GM18870 (cell line): ENCODE results near the gene CSPG4.

ENCODE experiments used
- ATAC-seq: cut with Tn5 transposase; IDR thresholded peaks from one replicate; pipeline ENCODE4 v1.9.1; 2021; ENCODE audit warnings: moderate library complexity; ENCODE audit not compliant: unreplicated experiment

CSPG4 gene

GRCh38 chr15:75651810-75652543, 60.7 kb downstream of the CSPG4 start:
- no peak for ATAC-seq

DNA sequence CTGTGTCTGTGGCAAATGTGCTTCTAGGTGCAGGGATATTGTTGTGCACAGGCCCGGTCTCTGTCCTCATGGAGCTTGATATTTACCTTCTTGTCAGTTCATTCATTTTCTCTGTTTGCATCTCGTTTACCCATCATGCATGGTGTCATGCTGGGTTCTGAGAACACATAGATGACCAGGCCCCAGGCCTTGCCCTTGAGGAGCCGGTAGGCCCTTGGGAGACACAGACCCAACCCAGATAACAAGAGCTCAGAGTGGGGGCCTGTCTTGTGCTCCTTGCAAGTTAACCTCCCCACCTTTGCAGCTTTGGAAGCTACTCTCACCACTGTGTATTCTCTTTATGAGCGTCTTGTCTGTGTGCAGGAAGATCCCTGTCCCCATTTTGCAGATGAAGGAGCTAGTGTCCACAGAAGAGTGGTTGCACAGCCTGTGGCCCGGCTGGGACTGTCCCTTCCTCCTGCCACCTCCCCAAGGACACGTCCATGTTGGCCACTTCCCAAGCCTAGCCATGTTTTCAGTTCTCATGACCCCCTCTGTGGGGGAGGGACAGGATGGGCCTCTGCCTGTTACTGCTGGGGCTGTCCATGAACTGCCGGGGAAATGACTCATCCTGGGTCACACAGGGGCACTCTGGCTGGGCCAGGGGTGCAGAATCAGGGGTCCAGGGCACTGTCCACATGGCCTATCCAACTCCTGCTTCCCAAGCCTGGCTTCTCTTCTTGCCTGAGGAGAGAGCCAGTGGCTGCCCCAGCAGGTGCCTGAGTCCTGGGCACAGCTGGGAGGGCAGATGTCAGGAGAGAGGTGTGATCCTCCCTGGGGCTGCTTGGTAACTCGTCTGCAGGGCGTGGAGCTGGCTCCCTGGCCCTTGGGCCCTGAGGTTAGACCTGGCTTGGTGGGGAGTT, 61.5 kb downstream of the CSPG4 start:
- no peak for ATAC-seq

DNA sequence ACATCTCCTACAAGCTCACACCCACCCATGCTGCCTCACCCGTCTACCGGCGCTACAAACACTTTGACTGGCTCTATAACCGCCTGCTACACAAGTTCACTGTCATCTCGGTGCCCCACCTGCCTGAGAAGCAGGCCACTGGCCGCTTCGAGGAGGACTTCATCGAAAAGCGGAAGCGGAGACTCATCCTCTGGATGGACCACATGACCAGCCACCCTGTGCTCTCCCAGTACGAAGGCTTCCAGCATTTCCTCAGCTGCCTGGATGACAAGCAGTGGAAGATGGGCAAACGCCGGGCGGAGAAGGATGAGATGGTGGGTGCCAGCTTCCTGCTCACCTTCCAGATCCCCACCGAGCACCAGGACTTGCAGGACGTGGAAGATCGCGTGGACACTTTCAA, 62.8 kb downstream of the CSPG4 start:
- ATAC-seq, result no peak

DNA sequence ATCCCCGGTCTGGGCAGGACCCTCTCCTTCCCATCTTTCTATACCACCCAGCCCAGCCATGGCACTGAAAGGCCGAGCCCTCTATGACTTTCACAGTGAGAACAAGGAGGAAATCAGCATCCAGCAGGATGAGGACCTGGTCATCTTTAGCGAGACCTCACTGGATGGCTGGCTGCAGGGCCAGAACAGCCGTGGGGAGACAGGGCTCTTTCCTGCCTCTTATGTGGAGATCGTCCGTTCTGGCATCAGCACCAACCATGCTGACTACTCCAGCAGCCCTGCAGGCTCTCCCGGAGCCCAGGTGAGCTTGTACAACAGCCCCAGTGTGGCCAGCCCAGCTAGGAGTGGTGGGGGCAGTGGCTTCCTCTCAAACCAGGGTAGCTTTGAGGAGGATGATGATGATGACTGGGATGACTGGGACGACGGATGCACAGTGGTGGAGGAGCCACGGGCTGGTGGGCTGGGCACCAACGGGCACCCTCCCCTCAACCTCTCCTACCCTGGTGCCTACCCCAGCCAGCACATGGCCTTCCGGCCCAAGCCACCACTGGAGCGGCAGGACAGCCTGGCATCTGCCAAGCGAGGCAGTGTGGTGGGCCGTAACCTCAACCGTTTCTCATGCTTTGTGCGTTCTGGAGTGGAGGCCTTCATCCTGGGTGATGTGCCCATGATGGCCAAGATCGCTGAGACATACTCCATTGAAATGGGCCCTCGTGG, 63.4 kb downstream of the CSPG4 start:
- no peak for ATAC-seq

- ATAC-seq, result no peak
These were observed 64.3 kb downstream of the CSPG4 start for GRCh38 chr15:75648156-75649000.

DNA sequence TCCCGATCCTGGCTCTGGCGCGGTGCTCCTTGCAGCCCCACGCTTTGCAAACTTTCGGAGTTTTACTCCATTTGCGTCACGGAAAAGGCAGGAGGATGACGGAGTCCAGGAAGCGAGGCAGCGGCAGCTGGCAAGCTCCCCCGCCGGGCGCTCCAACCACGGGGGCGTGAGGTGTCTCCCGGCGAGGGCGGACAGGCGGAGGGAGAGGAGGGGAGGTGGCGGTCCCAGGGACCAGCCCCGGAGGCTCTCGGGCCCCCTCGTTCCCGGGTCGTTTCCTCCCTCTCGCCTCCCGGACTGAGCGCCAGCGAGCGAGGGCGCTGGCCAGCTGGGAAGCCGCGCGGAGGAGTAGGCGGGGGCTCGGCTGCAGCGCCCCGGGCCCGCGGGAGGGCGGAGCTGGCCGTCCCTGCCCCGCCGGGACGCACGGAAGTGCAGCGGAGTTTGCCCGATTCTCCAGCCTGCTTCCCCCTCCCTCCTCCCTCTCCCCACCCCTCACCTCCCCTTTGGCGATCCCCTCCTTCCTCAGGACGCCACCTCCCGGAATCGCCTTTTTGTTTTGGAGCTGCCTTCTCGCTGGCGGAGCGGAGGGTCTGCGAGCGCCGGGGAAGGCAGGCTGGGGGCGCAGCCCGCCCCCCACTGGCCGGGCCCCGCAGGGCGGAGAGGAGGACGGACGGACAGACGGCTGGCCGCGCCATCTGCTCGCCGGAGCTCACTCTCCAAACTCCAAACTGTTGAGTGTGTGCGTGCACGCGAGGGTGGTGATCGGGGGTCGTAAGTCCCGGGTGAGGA, 65.1 kb downstream of the CSPG4 start, which contains the start of gene SNX33:
TSS of gene SNX33 (plus strand) at position 543 of the 786 bp plus-strand sequence. CDS start 1,191 bp downstream, outside the sequence.
- no peak for ATAC-seq

DNA sequence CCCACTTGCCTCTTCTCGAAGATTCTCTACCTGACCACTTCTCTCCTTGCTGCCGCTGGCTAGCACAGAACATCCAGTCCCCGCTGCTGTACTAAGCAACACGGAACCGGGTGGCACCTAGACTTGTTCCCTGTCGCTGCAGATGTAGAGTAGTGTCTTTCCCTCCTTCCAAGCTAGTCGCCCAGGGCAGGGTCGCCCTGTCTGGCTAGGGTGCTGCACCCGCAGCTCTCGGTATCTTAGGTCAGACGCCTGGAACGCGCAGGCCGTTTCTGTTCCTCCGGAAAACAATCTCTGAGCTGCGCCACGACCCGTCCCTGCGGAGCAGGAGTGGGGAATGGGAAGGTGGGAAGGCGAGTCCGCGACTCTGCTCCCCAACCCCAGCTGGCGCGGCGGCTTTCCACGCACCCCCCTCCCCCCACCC, 65.7 kb downstream of the CSPG4 start:
- ATAC-seq, result no peak

DNA sequence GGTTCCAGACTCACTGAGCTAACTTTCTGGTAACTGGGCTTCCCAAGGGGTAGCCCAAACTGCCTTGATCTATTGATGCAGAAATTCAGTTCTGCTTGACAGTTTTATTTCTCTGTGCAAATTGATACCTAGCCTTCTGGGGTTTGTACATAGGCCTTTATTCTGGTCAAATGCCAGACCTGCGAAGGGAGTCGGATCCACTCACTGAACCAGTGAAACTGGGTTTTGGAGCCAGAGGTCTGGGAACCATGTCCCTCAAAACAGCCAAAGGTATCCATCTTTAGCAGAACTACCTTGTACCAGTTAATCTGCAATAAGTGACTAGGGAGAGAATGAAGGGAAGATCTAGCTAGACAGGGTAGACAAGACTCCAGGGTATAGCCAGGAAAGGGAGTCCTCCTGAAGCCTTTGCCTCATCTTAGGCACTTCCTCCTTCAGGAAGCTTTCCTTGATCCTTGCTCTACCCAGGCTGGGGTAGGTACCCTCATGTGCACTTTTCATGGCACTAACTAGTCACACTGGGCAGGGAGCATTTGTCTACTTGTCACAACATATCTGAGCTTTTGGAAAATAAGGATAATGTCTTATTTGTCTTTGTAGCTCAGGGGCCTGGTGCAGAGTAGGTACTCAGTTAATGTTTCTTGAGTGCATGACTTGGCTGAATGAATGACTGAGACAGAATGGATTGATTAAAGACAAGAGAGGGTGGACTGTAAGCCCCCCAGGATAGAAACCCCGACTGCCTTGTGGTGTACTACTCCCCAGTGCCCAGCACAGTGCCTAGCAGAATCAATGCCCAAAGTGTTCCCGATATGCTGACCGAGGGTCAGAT, 66.3 kb downstream of the CSPG4 start:
- no peak for ATAC-seq

DNA sequence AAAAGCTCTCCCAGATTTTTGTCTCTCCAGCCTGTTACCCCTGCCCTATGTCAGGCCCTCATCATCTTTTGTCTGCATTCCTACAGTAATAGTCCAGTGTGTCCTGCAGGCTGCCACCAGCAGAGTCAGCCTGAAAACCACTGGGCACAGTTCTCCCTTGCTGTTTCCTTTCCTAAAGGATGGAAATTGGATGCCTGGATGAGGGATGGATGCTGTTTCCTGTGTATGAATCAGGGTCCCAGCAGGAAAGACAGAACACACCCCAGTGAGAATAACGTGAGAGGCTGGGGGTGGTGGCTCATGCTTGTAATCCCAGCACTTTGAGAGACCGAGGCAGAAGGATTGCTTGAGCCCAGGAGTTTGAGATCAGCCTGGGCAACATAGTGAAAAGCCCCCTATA, 68.3 kb downstream of the CSPG4 start:
- ATAC-seq, result no peak

- no peak for ATAC-seq
These were observed 71.0 kb downstream of the CSPG4 start for GRCh38 chr15:75641603-75642002.

GRCh38 chr15:75641179-75641503, 71.5 kb downstream of the CSPG4 start:
- ATAC-seq, result no peak

- peak; percentile 7 for ATAC-seq
These were observed 72.0 kb downstream of the CSPG4 start for GRCh38 chr15:75640483-75641178.

DNA sequence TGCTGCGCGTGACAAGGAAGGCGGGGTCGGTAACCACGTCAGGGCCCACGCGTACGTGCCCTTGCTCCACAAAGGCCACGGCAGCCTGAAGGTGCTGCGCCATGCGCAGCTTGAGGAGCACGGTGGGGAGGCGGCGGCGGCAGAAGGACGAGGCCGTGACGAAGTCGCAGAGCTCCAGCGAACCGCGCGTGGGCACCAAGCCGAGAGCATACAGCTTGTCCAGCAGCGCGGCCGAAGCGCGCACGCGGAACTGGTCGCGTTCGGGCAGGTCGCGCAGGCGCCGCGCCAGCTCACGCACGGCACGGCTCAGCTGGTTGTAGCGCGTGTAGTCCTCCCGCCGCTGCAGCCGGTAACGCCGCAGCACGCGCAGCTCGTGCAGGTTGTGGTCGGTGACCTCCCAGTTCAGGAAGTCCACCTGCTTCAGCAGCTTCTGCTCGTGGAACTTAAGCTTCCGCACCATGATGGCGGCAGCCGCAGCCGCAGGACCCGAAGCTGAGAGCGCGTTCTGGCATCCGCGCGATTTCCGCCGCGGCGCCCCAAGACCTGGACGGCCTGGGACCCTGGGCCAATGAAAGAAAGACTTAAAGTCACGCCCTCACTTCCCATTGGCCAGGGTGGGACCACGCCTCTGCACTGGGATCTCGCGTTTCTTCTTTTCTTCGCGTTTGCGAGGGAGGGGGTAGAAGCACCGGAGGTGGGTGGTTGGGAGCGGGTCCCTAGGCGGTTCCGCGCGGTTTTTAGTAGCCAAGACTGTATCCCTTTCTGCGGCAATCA, 72.8 kb downstream of the CSPG4 start, which contains the start of gene IMP3:
TSS of gene IMP3 (minus strand) at position 516 of the 774 bp plus-strand sequence. CDS start at position 460, 56 bp downstream.
- peak; percentile 85 for ATAC-seq

- no peak for ATAC-seq
These were observed 73.4 kb downstream of the CSPG4 start for GRCh38 chr15:75639191-75639708.

DNA sequence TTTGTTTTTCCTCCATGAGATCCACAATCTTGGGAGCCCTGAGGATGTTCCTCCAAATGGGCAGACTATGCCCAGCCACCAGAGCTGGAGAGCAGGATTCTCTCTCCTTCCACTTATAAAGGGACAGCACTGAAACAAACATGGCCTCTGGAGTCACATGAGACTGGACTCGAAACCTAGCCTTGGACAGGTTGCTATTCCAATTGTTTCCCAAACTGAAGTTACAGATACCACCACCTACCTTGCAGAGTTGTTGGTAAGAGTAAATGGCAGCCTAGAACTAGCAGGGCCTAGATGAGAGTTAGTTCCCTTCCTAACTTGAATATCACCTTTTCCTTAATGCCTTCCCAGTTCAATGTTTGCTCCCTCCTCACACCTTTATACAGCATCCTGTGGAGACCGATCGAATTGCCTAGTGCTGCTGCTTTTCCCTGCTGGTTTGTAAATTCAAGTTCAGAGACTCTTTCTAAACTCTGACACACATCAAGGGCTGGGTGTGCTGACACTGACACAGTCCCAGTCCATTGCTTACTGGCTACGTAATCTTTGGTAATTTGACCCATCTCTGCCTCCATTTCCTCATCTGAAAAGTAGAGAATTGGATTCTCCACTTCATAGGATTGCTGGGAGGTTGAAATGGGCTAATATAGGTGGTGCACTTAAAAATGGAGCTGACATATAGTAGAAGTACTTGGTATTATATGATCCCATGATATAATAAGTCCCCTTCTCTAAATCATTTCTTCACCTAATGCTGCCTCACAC, 75.2 kb downstream of the CSPG4 start:
- ATAC-seq, result no peak

GRCh38 chr15:75636026-75636425, 76.6 kb downstream of the CSPG4 start:
- no peak for ATAC-seq
